Cardiac muscle cell (in vitro differentiated cells and primary cell): ENCODE results near the gene UGT1A8. TPM values are rescaled to one million over a fixed set of nuclear protein-coding genes. Genes with fewer than 3 reads are reported as not detected.

Experiments used
- DNase-seq, 2 donors: peaks; one replicate each; pipeline versions ENCODE4 v3.0.0 to v3.0.0-alpha.2; 2010 to 2017; ENCODE audit warnings: low read depth in 1 of 2, low spot score in 1 of 2
- H3K27ac ChIP-seq: fragments of 200-600 bp; sonication (generic); 2 replicates; pipeline ENCODE4 v1.5.1; 2016
- H3K27me3 ChIP-seq: fragments of 200-600 bp; sonication (generic); 2 replicates; pipeline ENCODE4 v1.6.0; 2016; ENCODE audit warnings: control low read depth
- H3K36me3 ChIP-seq: fragments of 200-600 bp; sonication (generic); 2 replicates; pipeline ENCODE4 v1.5.1; 2016; ENCODE audit warnings: control low read depth
- H3K4me1 ChIP-seq: fragments of 200-600 bp; sonication (generic); 2 replicates; pipeline ENCODE4 v1.8.1; 2017; ENCODE audit warnings: low read depth, mild to moderate bottlenecking, mixed run types
- H3K4me3 ChIP-seq: fragments of 200-600 bp; sonication (generic); 2 replicates; pipeline ENCODE4 v1.5.1; 2016; ENCODE audit warnings: mild to moderate bottlenecking
- H3K9me3 ChIP-seq: fragments of 200-600 bp; sonication (generic); 2 replicates; pipeline ENCODE4 v1.5.1; 2017; ENCODE audit warnings: low read depth, mild to moderate bottlenecking, control low read depth
- CTCF ChIP-seq: IDR thresholded peaks from 2 replicates; pipeline ENCODE4 v1.5.1; 2012; ENCODE audit warnings: low read depth, mild to moderate bottlenecking, low read length
- polyA plus RNA-seq: library from polyadenylated mRNA; unstranded; fragments of >200 nt; fragmentation: Nextera tagmentation; extraction: Ambion mirVana; gene quantifications from 2 replicates; pipeline ENCODE4 v1.2.1, GENCODE V29; 2016
- total RNA-seq: library from RNA; depleted of rRNA; stranded (reverse); fragments of >200 nt; gene quantifications from 2 replicates; pipeline ENCODE4 v1.2.3, GENCODE V29; 2016

Gene UGT1A8
- total and polyA plus RNA-seq, 2 experiments from 2014 or later: not detected

GRCh38 chr2:233602076-233602475 lies 15.4 kb upstream of the UGT1A8 start:
- Histone ChIP-seq H3K27me3 (no peaks in the 10 kb centered on the region), H3K4me1 (no peaks in the 10 kb centered on the region), H3K4me3 (no peak overlapping the region), H3K36me3 (no peaks in the 10 kb centered on the region), H3K9me3 (no peaks in the 10 kb centered on the region), H3K27ac (no peak overlapping the region)
- TF ChIP-seq CTCF: no peak
- no peak for DNase-seq

- Histone ChIP-seq H3K4me3 (no peak overlapping the region), H3K9me3 (no peaks in the 10 kb centered on the region), H3K27ac (no peak overlapping the region), H3K36me3 (no peaks in the 10 kb centered on the region), H3K27me3 (no peaks in the 10 kb centered on the region), H3K4me1 (no peaks in the 10 kb centered on the region)
- no peak for TF ChIP-seq CTCF
- no peak for DNase-seq
These were observed 13.9 kb upstream of the UGT1A8 start for GRCh38 chr2:233603520-233603919.

- no peaks in the 10 kb centered on the region for H3K27me3 ChIP-seq
- no peaks in the 10 kb centered on the region for H3K36me3 ChIP-seq
- no peak overlapping the region for H3K27ac ChIP-seq
- no peak for TF ChIP-seq CTCF
- no peak overlapping the region for H3K4me3 ChIP-seq
- no peaks in the 10 kb centered on the region for H3K9me3 ChIP-seq
- no peak for DNase-seq
- no peaks in the 10 kb centered on the region for H3K4me1 ChIP-seq
These were observed 12.6 kb upstream of the UGT1A8 start for GRCh38 chr2:233604826-233605225.

GRCh38 chr2:233605680-233606079 lies 11.8 kb upstream of the UGT1A8 start:
- TF ChIP-seq CTCF: no peak
- Histone ChIP-seq H3K4me1 (no peaks in the 10 kb centered on the region), H3K27me3 (no peaks in the 10 kb centered on the region), H3K4me3 (no peak overlapping the region), H3K36me3 (no peaks in the 10 kb centered on the region), H3K9me3 (no peaks in the 10 kb centered on the region), H3K27ac (no peak overlapping the region)
- no peak for DNase-seq

GRCh38 chr2:233611284-233611683 lies 6.1 kb upstream of the UGT1A8 start:
- Histone ChIP-seq H3K27me3 (no peaks in the 10 kb centered on the region), H3K9me3 (no peaks in the 10 kb centered on the region)
- no peak for DNase-seq

More at GRCh38 chr2:233611284-233611683, 6.1 kb upstream of the UGT1A8 start:
- Histone ChIP-seq H3K36me3 (no peaks in the 10 kb centered on the region), H3K27ac (no peak overlapping the region), H3K4me3 (no peak overlapping the region), H3K4me1 (no peaks in the 10 kb centered on the region)
- no peak for TF ChIP-seq CTCF
